Peyer's patch (tissue), 4 donors: Measurements from ENCODE around the gene SAMHD1. TPM values are rescaled to one million over a fixed set of nuclear protein-coding genes. Genes with fewer than 3 reads are reported as not detected.
A peak's percentile ranks its signal among the peaks of the same experiment; 100 is the strongest.

Source experiments
- DNase-seq, 3 donors: peaks; one replicate each; pipeline ENCODE4 v3.0.0-alpha.2; 2017 to 2019
- H3K27ac ChIP-seq, 4 donors: fragments of 200-600 bp; sonication (generic); one replicate each; pipeline ENCODE4 v1.5.1; 2016 to 2019
- H3K27me3 ChIP-seq, 2 donors: fragments of 200-600 bp; sonication (generic); one replicate each; pipeline ENCODE4 v1.5.1; 2019
- H3K36me3 ChIP-seq, 3 donors: fragments of 200-600 bp; sonication (generic); one replicate each; pipeline ENCODE4 v1.5.1; 2016 to 2019
- H3K4me1 ChIP-seq, 4 donors: fragments of 200-600 bp; sonication (generic); one replicate each; pipeline ENCODE4 v1.5.1; 2016 to 2019
- H3K4me3 ChIP-seq, 4 donors: fragments of 200-600 bp; sonication (generic); 1 replicate in 3 of 4; 2 replicates in 1 of 4; pipeline ENCODE4 v1.5.1; 2016 to 2019; ENCODE audit warnings: mild to moderate bottlenecking in 1 of 4
- H3K9me3 ChIP-seq, 4 donors: fragments of 200-600 bp; sonication (generic); one replicate each; pipeline ENCODE4 v1.5.1; 2016 to 2019; ENCODE audit warnings: mild to moderate bottlenecking in 1 of 4
- CTCF ChIP-seq, 6 experiments: fragments of 450-650 bp in 4 of 6; fragments of 200-600 bp in 2 of 6; sonication (generic) in 1 of 6; IDR thresholded peaks; one replicate each; pipeline ENCODE4 v1.5.1; 2017 to 2019; ENCODE audit warnings: antibody characterized with exemption in 6 of 6, mild to moderate bottlenecking in 3 of 6, moderate library complexity in 1 of 6
- POLR2A ChIP-seq, 2 donors: fragments of 450-650 bp; IDR thresholded peaks; one replicate each; pipeline ENCODE4 v1.5.1; 2017; ENCODE audit warnings: antibody characterized with exemption in 2 of 2, mild to moderate bottlenecking in 2 of 2, moderate library complexity in 2 of 2
- total RNA-seq, 4 donors: library from RNA; depleted of rRNA; stranded (reverse); fragments of >200 nt; gene quantifications; one replicate each; pipeline ENCODE4 v1.1.0, GENCODE V29; 2016

Gene SAMHD1
- total RNA-seq, 4 donors from 2014 or later: 26.4 to 195 (median 77.5) TPM

GRCh38 chr20:36959242-36959641 lies 7.7 kb upstream of the SAMHD1 start:
- Histone ChIP-seq H3K27ac (no peak overlapping the region), H3K4me1 (no peaks in the 10 kb centered on the region), H3K36me3 (no peaks in the 10 kb centered on the region), H3K9me3 (peaks cover 0 to 5% (median 0%) of the 10 kb centered on the region in 4 donors), H3K4me3 (no peak overlapping the region), H3K27me3 (no peaks in the 10 kb centered on the region)
- no peak for DNase-seq
- TF ChIP-seq CTCF (IDR thresholded peaks at IDR 0.05) (no peak), POLR2A (IDR thresholded peaks at IDR 0.05) (no peak)

GRCh38 chr20:36957875-36958667 lies 6.6 kb upstream of the SAMHD1 start:
- H3K9me3 ChIP-seq: peaks cover 0 to 5% (median 0%) of the 10 kb centered on the region in 4 donors
- no peak overlapping the region for H3K4me3 ChIP-seq
- no peak for TF ChIP-seq CTCF (IDR thresholded peaks at IDR 0.05)
- no peak for TF ChIP-seq POLR2A (IDR thresholded peaks at IDR 0.05)
- no peak for DNase-seq
- no peaks in the 10 kb centered on the region for H3K4me1 ChIP-seq
- H3K27ac ChIP-seq: peak overlapping the region in 2 of 4 donors; percentile 3 to 12
- H3K27me3 ChIP-seq: no peaks in the 10 kb centered on the region
- no peaks in the 10 kb centered on the region for H3K36me3 ChIP-seq

- Histone ChIP-seq H3K36me3 (no peaks in the 10 kb centered on the region), H3K4me3 (no peak overlapping the region), H3K9me3 (no peaks in the 10 kb centered on the region), H3K27me3 (no peaks in the 10 kb centered on the region), H3K4me1 (peaks cover 0 to 7% (median 2%) of the 10 kb centered on the region in 4 donors), H3K27ac (no peak overlapping the region)
- no peak for DNase-seq
- no peak for TF ChIP-seq CTCF (IDR thresholded peaks at IDR 0.05)
- TF ChIP-seq POLR2A (IDR thresholded peaks at IDR 0.05): no peak
Measured at GRCh38 chr20:36956674-36957073, 5.2 kb upstream of the SAMHD1 start.

GRCh38 chr20:36956016-36956415 lies 4.5 kb upstream of the SAMHD1 start:
- TF ChIP-seq CTCF (IDR thresholded peaks at IDR 0.05) (no peak), POLR2A (IDR thresholded peaks at IDR 0.05) (no peak)
- DNase-seq: no peak
- Histone ChIP-seq H3K4me1 (peaks cover 0 to 7% (median 2%) of the 10 kb centered on the region in 4 donors), H3K9me3 (no peaks in the 10 kb centered on the region), H3K4me3 (no peak overlapping the region), H3K36me3 (no peaks in the 10 kb centered on the region), H3K27ac (no peak overlapping the region), H3K27me3 (no peaks in the 10 kb centered on the region)

GRCh38 chr20:36951979-36952738 lies 651 bp upstream of the SAMHD1 start:
- peak overlapping the region; percentile 85 to 96 (median 90) for H3K27ac ChIP-seq
- H3K9me3 ChIP-seq: no peaks in the 10 kb centered on the region
- TF ChIP-seq CTCF (IDR thresholded peaks at IDR 0.05) (no peak), POLR2A (IDR thresholded peaks at IDR 0.05) (no peak)
- H3K27me3 ChIP-seq: no peaks in the 10 kb centered on the region
- DNase-seq: no peak
- H3K4me3 ChIP-seq: peak overlapping the region; percentile 68 to 98 (median 84)
- H3K36me3 ChIP-seq: no peaks in the 10 kb centered on the region
- H3K4me1 ChIP-seq: peaks cover 0 to 14% (median 2%) of the 10 kb centered on the region in 4 donors
